Measurements from ENCODE around the gene CDH23.

The CDH23 gene

GRCh38 chr10:71691405-71691804 lies 294.7 kb downstream of the CDH23 start:
- no peak for ATAC-seq
- no peak for TF ChIP-seq TOX (CRISPR knock-in tag; IDR thresholded peaks at IDR 0.05; ENCODE audit: borderline replicate concordance)
- TF ChIP-seq TSHZ2 (CRISPR knock-in tag; IDR thresholded peaks at IDR 0.05): no peak
- TF ChIP-seq ZFP30 (CRISPR knock-in tag; IDR thresholded peaks at IDR 0.05): no peak
- no peak for TF ChIP-seq BACH2 (CRISPR knock-in tag; IDR thresholded peaks at IDR 0.05; ENCODE audit: borderline replicate concordance)
- TF ChIP-seq TCF4 (CRISPR knock-in tag; IDR thresholded peaks at IDR 0.05; ENCODE audit: borderline replicate concordance): no peak
- TF ChIP-seq PPARA (CRISPR knock-in tag; IDR thresholded peaks at IDR 0.05; ENCODE audit: borderline replicate concordance): no peak
- TF ChIP-seq ZNF565 (CRISPR knock-in tag; conservative IDR thresholded peaks at IDR 0.05; ENCODE audit: low read depth): no peak
- TF ChIP-seq ZFP3 (CRISPR knock-in tag; IDR thresholded peaks at IDR 0.05): no peak
- TF ChIP-seq GLIS3 (CRISPR knock-in tag; IDR thresholded peaks at IDR 0.05): no peak
- no peak for TF ChIP-seq OSR1 (CRISPR knock-in tag; IDR thresholded peaks at IDR 0.05)
- TF ChIP-seq ZNF8 (CRISPR knock-in tag; IDR thresholded peaks at IDR 0.05): no peak
- no peak for TF ChIP-seq ARNTL (CRISPR knock-in tag; IDR thresholded peaks at IDR 0.05; ENCODE audit: borderline replicate concordance, low read depth)
- TF ChIP-seq ZC3H10 (CRISPR knock-in tag; IDR thresholded peaks at IDR 0.05): no peak
- no peak for TF ChIP-seq POU6F1 (CRISPR knock-in tag; IDR thresholded peaks at IDR 0.05; ENCODE audit: borderline replicate concordance, low read depth)

- ATAC-seq: no peak
Measured at GRCh38 chr10:71692598-71693306, 296.0 kb downstream of the CDH23 start.

More at GRCh38 chr10:71692598-71693306, 296.0 kb downstream of the CDH23 start:
- TF ChIP-seq POU6F1 (CRISPR knock-in tag; IDR thresholded peaks at IDR 0.05; ENCODE audit: borderline replicate concordance, low read depth) (no peak), ZNF8 (CRISPR knock-in tag; IDR thresholded peaks at IDR 0.05) (no peak), ZNF565 (CRISPR knock-in tag; conservative IDR thresholded peaks at IDR 0.05; ENCODE audit: low read depth) (no peak), TSHZ2 (CRISPR knock-in tag; IDR thresholded peaks at IDR 0.05) (no peak), CSDC2 (CRISPR knock-in tag; IDR thresholded peaks at IDR 0.05) (no peak), OSR1 (CRISPR knock-in tag; IDR thresholded peaks at IDR 0.05) (no peak), ZFP3 (CRISPR knock-in tag; IDR thresholded peaks at IDR 0.05) (no peak), CSRNP3 (CRISPR knock-in tag; IDR thresholded peaks at IDR 0.05) (no peak), ZC3H10 (CRISPR knock-in tag; IDR thresholded peaks at IDR 0.05) (no peak), RARB (CRISPR knock-in tag; IDR thresholded peaks at IDR 0.05) (no peak), PATZ1 (CRISPR knock-in tag; IDR thresholded peaks at IDR 0.05; ENCODE audit: borderline replicate concordance) (no peak), ZNF70 (CRISPR knock-in tag; IDR thresholded peaks at IDR 0.05) (no peak), SNAI2 (CRISPR knock-in tag; IDR thresholded peaks at IDR 0.05) (no peak), GLIS3 (CRISPR knock-in tag; IDR thresholded peaks at IDR 0.05) (no peak), ESRRG (CRISPR knock-in tag; IDR thresholded peaks at IDR 0.05) (no peak)
